Measurements from ENCODE around the gene ECT2L. TPM values are rescaled to one million over a fixed set of nuclear protein-coding genes. Genes with fewer than 3 reads are reported as not detected.
A peak's percentile ranks its signal among the peaks of the same experiment; 100 is the strongest.

Gene ECT2L
- total and polyA plus RNA-seq, 7 experiments from 2014 or later, result 0.13 to 0.27 (median 0.15) TPM; not detected in 4

DNA sequence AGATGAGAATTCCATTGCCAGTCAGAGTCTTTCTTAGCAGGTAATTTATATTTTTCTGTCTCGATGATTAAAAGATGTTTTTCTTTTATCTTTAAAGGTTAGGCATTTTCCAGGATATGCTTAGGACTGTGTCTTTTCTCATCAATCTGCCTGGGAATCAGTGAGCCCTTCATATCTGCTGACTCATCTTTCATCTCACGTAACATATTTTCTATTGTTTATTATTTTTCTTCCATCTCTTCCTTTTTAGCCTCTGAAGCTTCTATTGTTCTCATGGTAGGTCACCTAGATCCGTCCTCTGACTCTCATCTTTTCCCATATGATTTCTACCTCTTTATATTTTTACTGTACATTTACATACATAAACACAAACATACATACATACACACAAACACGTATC, 13.6 kb upstream of the ECT2L start:
- H3K9me3 ChIP-seq (ENCODE audit: control insufficient read depth in 2 of 3, low read length in 3 of 3), result no peaks in the 10 kb centered on the region
- no peaks in the 10 kb centered on the region for H3K27me3 Mint-ChIP-seq
- H3K4me3 Mint-ChIP-seq, result no peak overlapping the region
- no peaks in the 10 kb centered on the region for H3K27me3 ChIP-seq (ENCODE audit: control insufficient read depth in 2 of 2, insufficient read depth in 2 of 2, low read length in 2 of 2)
- peak overlapping the region in 1 of 9 donors; percentile 3 for H3K27ac Mint-ChIP-seq
- ChIA-PET CTCF (no interaction called here), POLR2A (interaction anchor here (0.7 kb wide), 1 partner anchor 329 kb away, joined by 3 read pairs; no protein-coding TSS in a partner anchor)
- H3K4me3 ChIP-seq (ENCODE audit: low read length), result no peak overlapping the region
- H3K9me3 Mint-ChIP-seq, result no peaks in the 10 kb centered on the region
- H3K4me1 Mint-ChIP-seq, result peaks cover 7 to 16% (median 10%) of the 10 kb centered on the region in 7 donors
- intact Hi-C loops (cut with micrococcal nuclease), result no loop called here
- peaks cover 13 to 57% (median 30%) of the 10 kb centered on the region in 5 donors for H3K36me3 Mint-ChIP-seq
- ATAC-seq, result no peak
- H3K27ac ChIP-seq (ENCODE audit: low read depth, low read length), result no peak overlapping the region
- DNase-seq, result no peak
- H3K36me3 ChIP-seq (ENCODE audit: control insufficient read depth in 2 of 3, insufficient read depth in 3 of 3, low read length in 3 of 3), result peaks cover 1 to 41% (median 19%) of the 10 kb centered on the region in 3 experiments
- H3K4me1 ChIP-seq (ENCODE audit: control insufficient read depth in 2 of 2, insufficient read depth in 2 of 2, low read length in 2 of 2), result no peaks in the 10 kb centered on the region

DNA sequence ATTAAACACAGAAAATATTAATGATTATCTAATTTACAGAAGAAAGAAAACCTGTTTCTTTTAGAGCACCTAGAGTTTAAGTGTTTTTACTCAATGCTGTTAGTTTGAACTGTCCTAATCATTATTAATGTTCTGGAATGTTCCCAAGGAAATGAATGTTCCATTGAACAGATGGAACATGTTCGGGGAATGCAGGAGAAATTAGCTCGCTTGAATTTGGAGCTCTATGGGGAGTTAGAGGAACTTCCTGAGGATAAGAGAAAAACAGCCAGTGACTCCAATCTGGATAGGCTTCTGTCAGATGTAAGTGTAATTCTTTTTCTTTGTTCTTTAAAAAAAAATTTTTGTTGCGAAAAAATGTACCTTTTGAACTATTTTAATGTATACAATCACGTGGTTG, 10.8 kb upstream of the ECT2L start:
- ChIA-PET CTCF (interaction anchor here (0.6 to 0.7 kb wide), 2 partner anchors 451 to 669 kb away, joined by 3 read pairs; no protein-coding TSS in a partner anchor), POLR2A (no interaction called here)
- Mint-ChIP-seq H3K9me3 (no peaks in the 10 kb centered on the region), H3K4me3 (no peak overlapping the region), H3K27me3 (no peaks in the 10 kb centered on the region), H3K27ac (no peak overlapping the region), H3K36me3 (peaks cover 7 to 59% (median 33%) of the 10 kb centered on the region in 5 donors), H3K4me1 (peaks cover 5 to 12% (median 6%) of the 10 kb centered on the region in 7 donors)
- no peaks in the 10 kb centered on the region for H3K4me1 ChIP-seq (ENCODE audit: control insufficient read depth in 2 of 2, insufficient read depth in 2 of 2, low read length in 2 of 2)
- H3K4me3 ChIP-seq (ENCODE audit: low read length), result no peak overlapping the region
- H3K27me3 ChIP-seq (ENCODE audit: control insufficient read depth in 2 of 2, insufficient read depth in 2 of 2, low read length in 2 of 2), result no peaks in the 10 kb centered on the region
- H3K36me3 ChIP-seq (ENCODE audit: control insufficient read depth in 2 of 3, insufficient read depth in 3 of 3, low read length in 3 of 3), result peaks cover 3 to 54% (median 10%) of the 10 kb centered on the region in 3 experiments
- DNase-seq (no peak), ATAC-seq (no peak)
- H3K9me3 ChIP-seq (ENCODE audit: control insufficient read depth in 2 of 3, low read length in 3 of 3), result no peaks in the 10 kb centered on the region
- no peak overlapping the region for H3K27ac ChIP-seq (ENCODE audit: low read depth, low read length)
- intact Hi-C loops (cut with micrococcal nuclease), result no loop called here

DNA sequence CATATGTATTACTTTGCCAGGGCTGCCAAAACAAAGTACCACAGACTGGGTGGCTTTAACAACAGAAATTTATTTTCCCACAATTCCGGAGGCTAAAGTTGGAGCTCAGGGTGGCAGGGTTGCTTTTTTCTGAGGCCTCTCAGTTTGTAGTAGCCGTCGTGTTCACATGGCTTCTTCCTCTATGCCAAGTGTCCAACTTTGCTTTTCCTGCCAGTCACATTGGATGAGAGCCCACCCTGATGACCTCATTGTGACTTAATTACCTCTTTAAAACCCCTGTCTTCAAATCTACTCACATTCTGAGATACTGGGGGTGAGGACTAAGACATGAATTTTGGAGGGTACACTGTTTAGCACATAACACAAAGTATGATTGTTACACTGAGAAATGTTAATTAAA, 9.9 kb upstream of the ECT2L start:
- intact Hi-C loops (cut with micrococcal nuclease), result no loop called here
- H3K9me3 Mint-ChIP-seq, result no peaks in the 10 kb centered on the region
- Histone ChIP-seq H3K4me3 (ENCODE audit: low read length) (no peak overlapping the region), H3K9me3 (ENCODE audit: control insufficient read depth in 2 of 3, low read length in 3 of 3) (no peaks in the 10 kb centered on the region), H3K4me1 (ENCODE audit: control insufficient read depth in 2 of 2, insufficient read depth in 2 of 2, low read length in 2 of 2) (no peaks in the 10 kb centered on the region), H3K36me3 (ENCODE audit: control insufficient read depth in 2 of 3, insufficient read depth in 3 of 3, low read length in 3 of 3) (peaks cover 3 to 54% (median 5%) of the 10 kb centered on the region in 3 experiments), H3K27ac (ENCODE audit: low read depth, low read length) (no peak overlapping the region), H3K27me3 (ENCODE audit: control insufficient read depth in 2 of 2, insufficient read depth in 2 of 2, low read length in 2 of 2) (no peaks in the 10 kb centered on the region)
- no peak overlapping the region for H3K4me3 Mint-ChIP-seq
- peak overlapping the region in 1 of 9 donors; percentile 41 for H3K27ac Mint-ChIP-seq
- ChIA-PET CTCF (no interaction called here), POLR2A (no interaction called here)
- peaks cover 8 to 64% (median 36%) of the 10 kb centered on the region in 5 donors for H3K36me3 Mint-ChIP-seq
- peaks cover 3 to 12% (median 6%) of the 10 kb centered on the region in 7 donors for H3K4me1 Mint-ChIP-seq
- DNase-seq (no peak), ATAC-seq (no peak)
- H3K27me3 Mint-ChIP-seq, result peaks cover 0 to 3% (median 0%) of the 10 kb centered on the region in 5 donors

DNA sequence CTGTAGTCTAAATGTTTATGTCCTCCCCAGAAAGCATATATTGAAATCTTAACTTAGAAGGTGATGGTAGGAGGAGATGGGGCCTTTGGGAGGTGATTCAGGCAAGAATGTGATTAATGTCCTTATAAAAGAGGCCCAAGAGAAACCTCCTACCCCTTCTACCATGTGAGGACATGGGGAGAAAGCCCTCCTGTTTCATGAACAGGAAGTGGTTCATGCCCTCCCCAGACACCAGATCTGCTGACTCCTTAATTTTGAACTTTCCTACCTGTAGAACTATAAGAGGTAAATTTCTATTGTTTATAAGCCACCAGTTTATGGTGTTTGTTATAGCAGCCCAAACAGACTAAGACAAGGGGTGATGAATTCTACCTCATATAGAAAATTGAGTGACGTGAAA, 8.7 kb upstream of the ECT2L start:
- ChIA-PET CTCF (no interaction called here), POLR2A (no interaction called here)
- no peaks in the 10 kb centered on the region for H3K9me3 ChIP-seq (ENCODE audit: control insufficient read depth in 2 of 3, low read length in 3 of 3)
- H3K4me3 Mint-ChIP-seq, result no peak overlapping the region
- H3K4me1 Mint-ChIP-seq, result peaks cover 1 to 8% (median 5%) of the 10 kb centered on the region in 7 donors
- no peak for DNase-seq
- H3K4me1 ChIP-seq (ENCODE audit: control insufficient read depth in 2 of 2, insufficient read depth in 2 of 2, low read length in 2 of 2), result no peaks in the 10 kb centered on the region
- peaks cover 3 to 53% (median 5%) of the 10 kb centered on the region in 3 experiments for H3K36me3 ChIP-seq (ENCODE audit: control insufficient read depth in 2 of 3, insufficient read depth in 3 of 3, low read length in 3 of 3)
- ATAC-seq, result no peak
- no peak overlapping the region for H3K27ac ChIP-seq (ENCODE audit: low read depth, low read length)
- H3K9me3 Mint-ChIP-seq, result no peaks in the 10 kb centered on the region
- peak overlapping the region in 3 of 9 donors; percentile 9 to 15 (median 13) for H3K27ac Mint-ChIP-seq
- intact Hi-C loops (cut with micrococcal nuclease), result no loop called here
- peaks cover 0 to 7% (median 0%) of the 10 kb centered on the region in 5 donors for H3K27me3 Mint-ChIP-seq
- H3K27me3 ChIP-seq (ENCODE audit: control insufficient read depth in 2 of 2, insufficient read depth in 2 of 2, low read length in 2 of 2), result no peaks in the 10 kb centered on the region
- H3K36me3 Mint-ChIP-seq, result peaks cover 12 to 64% (median 39%) of the 10 kb centered on the region in 5 donors
- H3K4me3 ChIP-seq (ENCODE audit: low read length), result no peak overlapping the region

DNA sequence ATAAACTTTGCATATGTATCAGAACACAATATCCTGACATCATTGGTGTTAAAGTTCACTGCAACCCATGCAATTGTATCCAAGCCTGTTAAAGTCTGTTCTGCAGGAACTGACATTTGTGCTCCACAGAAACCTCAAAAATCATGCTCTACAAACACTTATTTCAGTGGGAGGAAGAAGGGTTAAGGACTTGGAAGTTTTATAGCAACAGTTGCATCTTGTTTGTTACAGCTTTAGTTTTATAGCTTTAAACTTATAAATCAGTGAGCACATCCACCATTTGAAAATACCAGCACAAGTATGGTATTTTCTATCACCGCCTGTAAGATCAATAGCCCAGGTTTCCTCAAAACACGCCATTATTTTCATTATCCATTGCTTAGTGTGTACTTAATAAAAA, 884 bp downstream of the ECT2L start:
- peaks cover 0 to 6% of the 10 kb centered on the region in 2 donors for H3K27me3 ChIP-seq (ENCODE audit: control insufficient read depth in 2 of 2, insufficient read depth in 2 of 2, low read length in 2 of 2)
- H3K27ac Mint-ChIP-seq, result no peak overlapping the region
- H3K4me1 ChIP-seq (ENCODE audit: control insufficient read depth in 2 of 2, insufficient read depth in 2 of 2, low read length in 2 of 2), result no peaks in the 10 kb centered on the region
- peaks cover 5 to 22% (median 20%) of the 10 kb centered on the region in 5 donors for H3K36me3 Mint-ChIP-seq
- peaks cover 3 to 21% (median 19%) of the 10 kb centered on the region in 5 donors for H3K27me3 Mint-ChIP-seq
- intact Hi-C loops (cut with micrococcal nuclease), result no loop called here
- peaks cover 0 to 4% (median 0%) of the 10 kb centered on the region in 11 donors for H3K9me3 Mint-ChIP-seq
- no peak for ATAC-seq
- H3K9me3 ChIP-seq (ENCODE audit: control insufficient read depth in 2 of 3, low read length in 3 of 3), result no peaks in the 10 kb centered on the region
- DNase-seq, result no peak
- ChIA-PET CTCF (no interaction called here), POLR2A (no interaction called here)
- H3K4me1 Mint-ChIP-seq, result peaks cover 0 to 4% (median 0%) of the 10 kb centered on the region in 7 donors
- no peak overlapping the region for H3K27ac ChIP-seq (ENCODE audit: low read depth, low read length)
- no peak overlapping the region for H3K4me3 ChIP-seq (ENCODE audit: low read length)
- H3K4me3 Mint-ChIP-seq, result no peak overlapping the region
- H3K36me3 ChIP-seq (ENCODE audit: control insufficient read depth in 2 of 3, insufficient read depth in 3 of 3, low read length in 3 of 3), result peaks cover 0 to 9% (median 0%) of the 10 kb centered on the region in 3 experiments

DNA sequence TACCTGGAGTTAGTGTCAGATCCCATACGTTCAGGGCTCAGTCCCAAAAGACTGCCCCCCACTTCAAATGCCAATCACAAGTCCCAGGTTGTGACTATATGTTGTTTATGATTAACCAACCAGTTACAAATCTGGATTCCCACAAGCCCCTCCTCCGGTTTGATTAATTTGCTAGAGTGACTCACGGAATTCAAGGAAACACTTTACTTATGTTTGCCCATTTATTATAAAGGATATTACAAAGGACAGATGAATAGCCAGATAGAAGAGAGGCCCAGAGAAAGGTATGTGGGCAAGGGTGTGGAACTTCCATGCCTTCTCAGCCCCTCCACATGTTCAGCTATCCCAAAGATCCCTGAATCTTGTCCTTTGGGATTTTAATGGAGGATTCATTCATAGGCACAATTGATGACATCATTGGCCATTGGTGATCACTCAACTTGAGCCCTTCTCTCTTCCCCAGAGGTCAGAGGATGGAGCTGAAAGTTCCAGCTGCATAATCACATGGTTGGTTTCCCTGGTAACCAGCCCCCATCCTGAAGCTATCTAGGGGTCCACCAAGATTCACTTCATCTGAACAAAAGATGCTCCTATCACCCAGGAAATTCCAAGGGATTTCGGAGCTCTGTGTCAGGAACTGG, 2.0 kb downstream of the ECT2L start:
- H3K27me3 Mint-ChIP-seq, result peaks cover 3 to 21% (median 19%) of the 10 kb centered on the region in 5 donors
- H3K36me3 Mint-ChIP-seq, result peaks cover under 1 to 12% (median 9%) of the 10 kb centered on the region in 5 donors
- ChIA-PET CTCF (no interaction called here), POLR2A (interaction anchor here (0.6 kb wide), 1 partner anchor 375 kb away, joined by 3 read pairs; no protein-coding TSS in a partner anchor)
- Histone ChIP-seq H3K36me3 (ENCODE audit: control insufficient read depth in 2 of 3, insufficient read depth in 3 of 3, low read length in 3 of 3) (no peaks in the 10 kb centered on the region), H3K9me3 (ENCODE audit: control insufficient read depth in 2 of 3, low read length in 3 of 3) (no peaks in the 10 kb centered on the region), H3K27me3 (ENCODE audit: control insufficient read depth in 2 of 2, insufficient read depth in 2 of 2, low read length in 2 of 2) (peaks cover 0 to 6% of the 10 kb centered on the region in 2 donors), H3K4me3 (ENCODE audit: low read length) (no peak overlapping the region), H3K27ac (ENCODE audit: low read depth, low read length) (no peak overlapping the region), H3K4me1 (ENCODE audit: control insufficient read depth in 2 of 2, insufficient read depth in 2 of 2, low read length in 2 of 2) (no peaks in the 10 kb centered on the region)
- H3K4me3 Mint-ChIP-seq, result no peak overlapping the region
- DNase-seq (no peak), ATAC-seq (no peak)
- H3K4me1 Mint-ChIP-seq, result peaks cover 0 to 4% (median 0%) of the 10 kb centered on the region in 7 donors
- H3K27ac Mint-ChIP-seq, result peak overlapping the region in 1 of 9 donors; percentile 23
- intact Hi-C loops (cut with micrococcal nuclease), result no loop called here
- H3K9me3 Mint-ChIP-seq, result peaks cover 0 to 4% (median 0%) of the 10 kb centered on the region in 11 donors
